Forelimb muscle (tissue), 1 donor: Measurements from ENCODE around the gene UBAP1L. TPM values are rescaled to one million over a fixed set of nuclear protein-coding genes. Genes with fewer than 3 reads are reported as not detected.
A peak's percentile ranks its signal among the peaks of the same experiment; 100 is the strongest.

ENCODE experiments used
- DNase-seq: peaks from one replicate; pipeline ENCODE4 v3.0.0-alpha.2; 2013; ENCODE audit warnings: low read depth
- polyA plus RNA-seq: library from polyadenylated mRNA; unstranded; fragments of 120-200 nt; gene quantifications from one replicate; pipeline ENCODE4 v1.2.1, GENCODE V29; 2013; ENCODE audit not compliant: insufficient read length

Gene UBAP1L
- polyA plus RNA-seq, 1 donor: 4.8 TPM

DNA sequence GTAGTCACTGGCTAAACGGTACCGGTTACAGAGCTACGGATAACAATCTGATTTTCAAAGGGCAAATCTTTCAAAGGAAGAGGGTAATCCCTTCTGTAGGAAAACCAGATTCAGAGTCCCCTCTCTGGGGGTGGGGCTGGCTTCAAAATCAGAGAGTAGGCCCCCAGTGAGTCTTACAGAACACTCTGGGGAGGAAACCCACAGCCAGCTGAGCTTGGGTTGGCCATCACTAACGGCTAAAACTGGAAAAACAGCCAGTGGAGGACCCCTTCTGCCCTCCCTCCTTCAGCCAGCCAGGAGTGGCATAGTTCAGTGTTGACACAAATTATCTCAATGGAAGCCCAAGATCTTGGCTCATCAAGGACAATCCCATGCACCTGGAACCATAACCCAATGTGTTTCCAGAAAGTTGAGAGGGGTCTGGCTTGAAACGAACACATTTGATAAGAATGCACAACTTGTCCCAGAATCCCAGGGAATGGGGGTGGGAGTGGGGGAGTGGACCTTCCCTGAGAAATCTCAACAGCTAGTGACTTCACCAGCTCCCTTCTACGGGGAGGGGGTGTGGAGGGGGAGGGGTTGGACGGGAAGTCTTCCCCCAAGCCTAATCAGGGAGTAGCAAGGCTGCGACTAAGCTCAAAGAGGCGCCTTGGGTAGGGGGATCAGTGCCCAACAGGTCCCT lies 48.2 kb downstream of the UBAP1L start:
- DNase-seq: no peak

DNA sequence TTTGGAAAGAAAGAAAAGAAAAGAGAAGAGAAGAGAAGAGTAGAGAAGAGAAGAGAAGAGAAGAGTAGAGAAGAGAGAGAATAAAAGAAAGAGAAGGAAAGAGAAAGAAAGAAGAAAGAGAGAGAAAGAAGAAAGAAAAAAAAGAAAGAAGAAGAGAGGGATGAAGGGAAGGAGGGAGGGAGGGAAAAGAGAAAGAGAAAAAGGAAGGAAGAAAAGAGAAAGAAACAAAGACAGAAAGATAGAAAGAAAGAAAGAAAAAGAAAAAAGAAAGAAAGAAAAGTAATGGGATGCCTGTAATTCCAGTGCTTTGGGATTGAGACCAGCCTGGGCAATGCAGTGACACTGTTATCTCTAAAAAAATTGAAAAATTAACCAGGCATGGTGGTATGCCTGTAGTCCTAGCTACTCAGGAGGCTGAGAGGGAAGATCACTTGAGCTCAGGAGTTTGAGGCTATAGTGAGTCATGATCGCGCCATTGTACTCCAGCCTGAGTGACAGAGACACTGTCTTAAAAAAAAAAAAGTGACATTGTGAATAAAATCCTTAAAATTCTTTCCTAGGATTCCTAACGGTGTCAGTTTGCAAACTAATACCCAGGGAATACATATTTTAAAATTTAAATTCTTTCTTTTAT lies 48.9 kb downstream of the UBAP1L start:
- no peak for DNase-seq

DNA sequence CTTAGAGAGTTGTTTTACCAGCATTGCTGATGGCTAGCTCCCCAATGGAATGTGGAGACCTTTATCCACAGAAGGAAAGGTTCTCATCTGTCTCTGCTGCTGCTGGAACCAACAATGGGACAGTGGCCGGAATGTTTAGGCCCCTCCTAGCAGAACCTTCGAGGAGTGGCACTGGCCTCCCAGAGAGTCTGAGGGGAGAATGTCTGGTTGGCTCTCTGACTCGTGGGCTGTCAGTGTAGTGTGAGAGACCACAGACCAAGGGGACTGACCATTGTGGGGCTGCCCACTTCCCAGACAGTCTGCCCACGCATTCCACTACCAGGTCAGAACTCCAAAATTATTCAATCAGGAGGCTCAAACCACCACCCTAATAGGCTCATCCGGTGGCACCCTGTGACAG lies 52.3 kb downstream of the UBAP1L start:
- no peak for DNase-seq

DNA sequence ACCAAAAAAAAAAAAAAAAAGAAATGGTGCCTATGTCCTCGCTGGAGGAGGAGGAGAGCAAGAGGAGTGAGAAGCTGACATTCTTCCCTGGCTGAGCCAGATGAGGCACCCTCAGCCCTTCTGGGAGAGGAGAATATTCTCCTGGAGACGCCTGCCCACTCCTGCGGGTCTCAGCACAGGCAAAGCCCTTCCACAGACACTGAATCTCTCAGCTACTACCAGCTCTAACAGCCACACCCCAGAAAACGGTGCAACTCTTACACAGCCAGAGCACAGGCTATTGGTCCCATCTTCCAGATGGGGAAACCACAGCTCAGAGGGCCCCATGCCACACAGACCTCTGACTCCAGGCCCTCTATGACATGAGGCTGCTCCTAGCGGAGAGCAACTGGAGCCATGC lies 52.9 kb downstream of the UBAP1L start:
- no peak for DNase-seq

DNA sequence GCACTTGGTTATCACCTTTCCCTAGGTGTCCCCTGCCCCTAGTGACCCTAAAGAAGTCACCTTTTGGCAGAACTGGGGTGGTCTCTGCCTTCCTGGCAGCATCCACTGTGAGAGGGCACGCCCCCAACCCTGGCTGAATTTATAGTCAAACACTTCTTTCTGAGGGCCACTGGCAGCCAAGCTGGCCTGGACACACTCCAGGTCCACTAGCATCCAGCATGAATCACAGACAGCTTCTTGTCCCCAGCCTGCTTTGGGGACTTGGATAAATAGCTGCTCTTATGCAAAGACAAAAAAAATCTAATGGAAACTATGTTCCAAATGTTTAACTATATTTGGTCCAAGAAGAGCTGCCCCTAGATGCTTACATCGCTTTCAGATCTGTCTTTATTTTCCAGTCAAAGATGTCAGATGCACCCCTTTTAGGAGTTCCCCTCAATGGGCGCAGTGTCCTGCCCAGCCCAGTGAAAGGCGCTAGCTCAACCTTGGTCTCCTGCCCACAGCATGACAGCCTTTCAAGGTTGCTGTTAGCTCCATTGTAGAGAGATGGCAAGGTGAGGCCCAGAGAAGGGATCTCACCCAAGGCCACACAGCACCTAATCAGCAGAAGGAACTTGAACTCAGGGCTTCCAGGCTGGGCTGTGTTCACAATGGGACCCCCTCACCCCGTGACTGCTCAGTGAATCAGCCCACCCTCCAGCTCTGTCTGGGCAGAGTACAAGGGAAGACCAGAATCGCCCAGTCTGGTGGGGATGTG lies 54.2 kb downstream of the UBAP1L start:
- DNase-seq: no peak

DNA sequence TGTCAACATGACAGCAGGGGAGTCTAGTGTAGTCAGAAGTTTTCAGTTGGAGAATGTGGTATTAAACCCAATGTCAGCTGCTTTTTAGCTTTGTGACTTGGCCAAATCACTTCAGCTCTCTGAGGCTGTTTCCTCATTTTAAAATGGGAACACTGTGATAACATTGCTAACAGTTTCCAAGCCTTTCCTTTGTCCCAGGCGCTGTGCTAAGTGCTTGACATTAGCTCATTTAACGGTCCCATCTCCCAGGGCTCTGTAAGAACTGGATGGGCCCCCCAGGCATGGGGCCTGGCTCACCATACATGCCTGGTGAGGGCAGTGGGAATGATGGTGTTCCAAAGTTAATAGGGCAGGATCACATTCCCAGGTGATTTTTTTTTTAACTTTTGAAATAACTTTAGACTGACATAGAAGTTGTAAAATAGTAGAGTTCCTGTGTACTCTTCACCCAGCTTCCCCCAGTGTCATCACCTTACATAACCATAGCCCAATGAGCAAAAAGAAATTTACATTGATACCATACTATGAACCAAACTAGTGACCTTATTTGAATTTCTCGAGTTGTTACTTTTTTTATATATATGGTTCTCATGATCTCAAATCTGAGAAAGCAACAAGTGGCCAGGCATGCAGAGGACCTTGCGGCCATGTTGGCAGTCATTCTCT lies 54.9 kb downstream of the UBAP1L start:
- DNase-seq: no peak

DNA sequence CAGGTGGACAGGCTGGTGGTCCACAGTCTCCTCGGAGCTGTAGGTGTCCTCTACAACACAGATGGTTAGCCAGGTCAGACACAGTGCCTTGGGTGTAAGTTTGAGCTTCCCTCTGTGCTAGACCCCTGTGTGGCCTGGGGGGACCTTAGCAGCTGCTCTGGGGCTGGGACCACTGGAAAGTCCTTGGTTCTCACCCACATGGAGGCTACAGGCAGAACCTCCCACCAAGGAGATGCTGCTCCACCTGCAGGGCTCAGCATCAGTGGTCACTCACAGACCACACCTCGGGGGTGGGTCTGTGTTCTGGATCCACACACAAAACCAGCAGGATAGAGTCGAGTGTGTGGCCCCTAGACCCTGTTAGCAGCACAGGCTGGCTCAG lies 55.6 kb downstream of the UBAP1L start:
- no peak for DNase-seq

DNA sequence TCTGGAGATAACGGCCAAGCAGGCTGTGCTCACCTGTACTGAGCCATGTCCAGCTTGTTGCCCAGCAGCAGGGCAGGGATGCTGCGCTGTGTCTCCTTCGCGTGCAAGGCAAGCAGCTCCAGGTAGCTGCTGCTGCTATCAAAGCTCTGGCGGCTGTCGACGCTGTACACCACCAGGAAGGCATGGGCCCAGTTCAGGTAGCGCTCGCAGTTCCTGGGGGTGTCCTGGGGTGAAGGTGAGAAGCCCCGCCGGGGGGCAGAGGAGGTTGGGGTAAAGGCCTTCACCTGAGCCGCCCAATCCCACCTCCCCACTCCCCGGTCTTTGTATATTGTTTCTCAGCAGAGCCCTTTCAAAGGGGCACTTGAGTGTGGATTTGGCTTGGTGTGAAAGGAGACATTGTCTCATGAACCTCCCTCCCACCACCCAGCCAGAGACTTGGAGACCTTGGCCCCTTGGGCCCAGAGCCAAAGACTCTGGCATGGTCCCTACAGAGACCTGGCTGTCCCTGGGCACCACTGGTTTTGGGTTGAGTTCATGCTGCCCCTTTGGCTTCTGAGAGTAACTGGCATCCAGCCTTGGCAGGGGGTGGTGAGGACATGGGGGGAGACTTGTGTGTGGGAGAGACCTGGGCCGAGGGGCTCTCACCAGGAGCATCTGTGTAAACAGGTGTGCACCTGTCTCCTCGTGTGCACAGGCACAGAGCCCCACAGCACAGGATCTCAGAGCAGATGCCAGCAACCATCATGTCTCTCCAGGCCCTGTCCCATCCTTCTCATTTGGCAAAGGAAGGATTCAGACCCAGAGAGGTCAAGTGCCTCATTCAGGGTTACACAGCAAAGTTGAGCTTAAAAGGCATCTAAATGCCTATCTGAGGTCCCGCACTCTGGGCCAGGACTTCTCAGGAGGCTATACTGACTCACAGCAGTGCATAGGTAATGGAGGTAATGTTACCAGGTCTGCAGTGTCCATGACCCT lies 56.3 kb downstream of the UBAP1L start:
- no peak for DNase-seq

DNA sequence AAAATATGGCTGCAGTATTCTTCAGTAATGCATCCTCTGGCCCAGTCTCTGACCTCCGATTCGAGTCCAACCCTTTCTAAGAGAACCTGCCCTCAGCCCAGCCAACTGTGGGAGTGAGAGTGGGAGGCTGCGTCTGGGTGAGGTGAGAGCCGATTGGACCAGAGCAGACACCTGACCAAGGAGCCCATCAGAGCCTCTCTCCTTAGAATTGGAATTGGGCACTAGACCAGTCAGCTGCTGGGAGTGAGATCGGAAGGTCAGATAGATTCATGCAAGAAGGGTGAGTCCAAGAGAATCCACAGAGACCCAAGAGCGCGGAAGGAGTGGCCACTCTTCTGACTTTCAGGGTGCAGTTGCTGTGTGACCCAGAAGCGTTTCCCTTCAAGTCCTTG lies 57.5 kb downstream of the UBAP1L start:
- no peak for DNase-seq

DNA sequence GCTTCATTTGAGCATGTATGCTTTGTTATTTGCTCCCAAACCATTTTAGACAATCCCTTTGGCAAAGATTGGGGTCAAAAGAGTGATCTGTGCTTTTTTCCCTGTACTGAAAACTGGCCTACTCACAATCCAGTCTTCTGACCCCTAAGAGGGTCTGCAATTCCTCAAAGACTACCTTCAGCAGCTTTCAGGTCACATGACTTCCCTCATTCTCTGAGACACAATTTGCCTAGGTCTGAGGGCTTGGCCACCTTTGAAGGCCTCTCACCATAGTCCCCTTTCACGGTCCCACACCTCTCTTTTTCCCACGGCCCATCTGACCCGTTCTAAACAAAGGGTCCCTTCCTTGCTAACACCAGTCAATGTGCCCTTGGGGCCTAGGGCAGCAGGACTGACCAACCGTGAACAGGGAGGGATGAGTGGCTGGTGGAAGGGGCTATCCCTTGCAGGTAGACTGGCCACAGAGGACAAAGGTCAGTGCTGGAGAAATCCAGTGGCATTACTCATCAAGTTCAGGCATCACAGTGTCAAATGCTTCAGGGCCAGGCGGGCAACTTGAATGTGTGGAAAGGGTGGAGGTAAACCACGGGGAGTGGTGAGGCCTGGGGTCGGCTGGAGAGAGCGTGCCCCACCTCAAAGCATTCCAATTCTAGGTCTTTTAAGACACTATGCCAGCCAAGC lies 58.0 kb downstream of the UBAP1L start:
- DNase-seq: no peak

DNA sequence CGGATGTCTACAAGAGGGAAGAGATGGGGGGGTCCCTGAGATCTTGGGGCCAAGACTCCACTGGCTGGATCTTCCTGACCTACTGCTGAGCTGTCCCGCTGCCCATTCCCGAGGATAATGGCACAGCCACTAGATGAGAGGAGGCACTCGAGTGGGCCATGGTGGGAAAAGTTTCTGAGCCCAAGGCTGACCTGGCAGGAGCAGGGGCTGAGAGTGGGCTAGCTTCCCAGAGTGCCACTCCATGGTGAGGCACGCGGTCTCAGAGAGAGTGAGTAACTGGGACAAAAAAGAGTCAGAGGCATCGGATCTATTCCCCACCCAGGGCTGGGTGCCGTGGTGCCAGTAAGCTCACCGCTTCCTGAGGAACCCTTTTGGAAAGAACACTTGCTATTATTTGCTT lies 58.9 kb downstream of the UBAP1L start:
- no peak for DNase-seq

DNA sequence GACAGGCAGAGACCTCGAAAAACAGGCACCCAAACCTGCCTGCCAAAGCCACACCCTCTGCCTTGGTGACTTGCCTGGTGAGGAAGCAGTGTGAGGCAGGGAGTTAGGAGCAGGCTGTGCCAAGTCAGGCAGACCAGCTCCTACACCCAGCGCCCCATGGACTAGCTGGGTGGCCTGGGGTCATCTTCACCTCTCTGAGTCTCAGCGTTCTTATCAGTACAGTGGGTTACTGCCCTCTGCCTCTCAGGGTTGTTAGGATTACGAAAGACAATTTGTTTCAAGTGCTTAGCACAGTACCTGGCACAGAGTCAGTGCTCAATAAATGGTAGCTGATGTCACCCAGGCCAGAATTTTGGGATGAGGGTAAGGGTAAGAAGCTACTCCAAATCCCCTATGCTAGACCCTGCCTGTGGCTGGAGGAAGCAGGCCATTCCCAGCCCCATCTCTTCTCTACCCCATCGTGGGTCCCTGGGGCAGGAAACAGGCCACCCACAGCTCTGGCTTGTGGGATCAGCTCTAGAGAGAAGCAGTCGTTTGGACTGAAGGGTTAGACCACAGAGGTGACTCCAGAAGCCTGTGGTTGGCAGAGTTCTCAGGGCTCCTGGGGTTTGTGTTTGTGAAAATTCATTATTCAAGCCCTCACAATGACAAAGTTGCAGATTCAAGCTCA lies 59.7 kb downstream of the UBAP1L start:
- DNase-seq: no peak

DNA sequence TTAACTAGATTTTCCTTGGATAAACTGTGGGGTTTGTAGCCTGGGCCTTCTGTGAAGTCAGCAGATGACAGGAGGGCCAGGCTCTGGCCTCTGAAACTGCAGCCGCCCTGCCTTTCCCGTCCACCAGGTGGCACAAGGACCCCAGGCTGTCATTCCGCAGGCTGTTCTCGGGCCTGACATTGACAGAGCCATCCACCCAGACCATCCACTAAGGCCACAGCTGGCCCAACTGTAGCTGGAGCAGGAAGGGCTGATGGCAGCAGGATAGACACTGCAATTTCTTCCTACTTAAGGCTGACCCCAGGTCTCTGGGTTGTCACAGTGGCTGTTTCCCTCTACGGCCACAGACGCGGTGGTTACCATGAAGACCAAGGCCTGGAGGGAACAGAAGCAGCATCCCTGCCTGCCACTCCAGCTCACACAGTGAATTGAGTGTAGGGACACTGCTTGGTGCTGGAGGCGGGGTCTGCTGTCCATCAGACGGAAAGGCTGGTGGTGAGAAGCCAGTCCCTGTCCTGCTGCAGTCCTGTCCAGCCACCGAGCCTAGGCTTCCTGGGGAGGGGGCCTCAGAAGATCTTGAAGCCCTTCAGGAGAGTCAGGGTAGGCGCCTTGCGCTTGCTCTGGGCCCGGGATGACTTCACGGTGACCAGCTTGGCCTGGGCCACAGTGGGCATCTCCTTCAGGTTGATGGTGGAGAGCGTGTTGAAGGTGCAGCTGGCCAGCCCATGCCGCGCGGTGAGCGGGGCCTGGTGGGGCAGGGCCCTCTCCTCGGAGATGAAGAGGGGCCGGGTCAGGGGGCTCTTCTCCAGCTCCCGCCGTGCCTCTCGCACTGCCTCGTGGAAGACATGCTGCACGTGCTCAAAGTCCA lies 60.4 kb downstream of the UBAP1L start:
- no peak for DNase-seq

DNA sequence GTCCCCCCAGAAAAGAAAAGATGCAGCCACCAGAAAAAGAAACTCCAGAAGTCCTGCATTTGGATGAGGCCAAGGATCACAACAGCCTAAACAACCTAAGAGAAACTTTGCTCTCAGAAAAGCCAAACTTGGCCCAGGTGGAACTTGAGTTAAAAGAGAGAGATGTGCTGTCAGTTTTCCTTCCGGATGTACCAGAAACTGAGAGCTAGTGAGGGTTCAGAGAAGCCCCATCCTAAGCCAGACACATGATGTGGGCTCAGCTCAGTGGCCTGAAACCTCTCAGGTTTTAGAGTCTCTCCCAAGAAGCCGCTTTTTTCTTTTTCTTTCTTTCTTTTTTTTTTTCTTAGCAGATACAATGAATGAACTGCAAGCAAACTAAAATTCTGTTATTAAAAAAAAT lies 62.0 kb downstream of the UBAP1L start:
- no peak for DNase-seq

DNA sequence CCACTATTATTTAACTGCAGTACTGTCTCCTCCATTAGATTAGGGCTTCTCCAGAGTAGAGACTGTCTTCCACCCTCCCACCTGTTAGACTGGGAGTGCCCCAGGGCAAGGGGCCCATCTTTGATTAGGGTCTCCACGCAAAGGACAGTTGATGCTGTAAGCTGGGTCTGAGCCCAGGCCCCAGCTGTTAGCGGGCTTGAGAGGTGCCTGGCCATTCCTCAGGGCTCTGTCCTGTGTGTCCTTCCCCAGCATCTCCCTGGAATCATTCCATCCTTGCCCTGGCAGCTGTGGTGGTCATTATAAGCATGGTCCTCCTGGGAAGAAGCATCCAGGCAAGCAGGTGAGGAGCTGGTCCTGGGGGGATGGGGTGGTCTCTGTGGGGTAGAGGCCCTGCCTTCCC lies 63.7 kb downstream of the UBAP1L start:
- DNase-seq: no peak

DNA sequence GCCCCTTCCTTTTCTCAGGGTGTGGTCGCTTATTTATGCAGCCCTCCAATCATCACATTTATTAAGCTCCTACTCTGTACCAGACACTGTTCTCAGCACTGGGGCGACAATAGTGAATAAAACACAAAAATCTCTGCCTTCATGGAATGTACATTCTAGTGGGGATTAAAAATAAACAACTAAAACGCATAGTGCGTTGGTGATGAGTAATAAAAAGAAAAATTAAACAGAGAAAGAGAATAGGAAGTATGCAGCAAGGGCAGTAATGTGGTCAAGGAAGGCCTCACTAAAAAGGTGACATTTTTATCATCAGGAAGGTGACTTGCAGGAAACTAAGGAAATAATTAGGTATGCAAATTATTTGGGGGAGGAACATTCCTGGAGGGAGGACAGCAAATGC lies 64.7 kb downstream of the UBAP1L start:
- DNase-seq: no peak

DNA sequence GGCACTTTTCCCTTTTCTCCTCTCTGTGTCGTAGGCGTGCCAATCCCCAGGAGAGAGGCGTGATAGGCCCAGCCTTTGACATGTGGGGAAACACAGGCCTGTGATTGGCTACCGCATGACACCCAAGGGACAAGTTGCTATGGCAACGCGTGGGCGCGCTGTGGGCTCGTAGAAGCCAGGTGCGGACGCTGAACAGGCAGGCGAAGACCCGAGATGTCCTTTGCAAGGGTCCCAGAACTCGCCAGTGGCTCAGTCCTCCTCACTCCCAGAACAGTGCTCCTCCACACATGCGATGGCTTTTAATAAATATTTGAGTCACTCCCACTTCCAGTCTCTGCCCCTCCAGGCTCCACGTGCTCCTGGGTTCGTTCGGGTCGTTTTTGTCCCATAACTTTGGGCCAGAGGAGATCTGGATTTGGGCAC lies 65.6 kb downstream of the UBAP1L start:
- peak; percentile 68 for DNase-seq

DNA sequence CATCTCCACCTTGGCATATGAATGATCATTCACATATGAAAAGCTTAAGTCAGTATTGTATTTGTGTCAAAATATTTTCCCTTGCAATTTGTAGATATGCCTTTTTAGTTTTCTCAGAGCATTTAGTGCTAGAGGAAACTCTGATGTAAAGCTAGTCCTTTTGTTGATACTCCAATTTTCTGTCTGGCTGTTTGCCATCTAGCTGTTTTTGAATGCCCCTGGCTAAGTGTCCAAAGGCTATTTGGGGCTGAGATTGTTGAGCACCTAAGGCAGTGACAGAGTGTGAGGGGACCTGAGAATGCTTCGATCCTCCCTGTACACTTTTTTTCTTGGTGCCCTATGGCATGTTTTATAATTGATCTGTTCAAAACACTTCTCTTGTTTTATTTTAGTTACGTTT lies 66.8 kb downstream of the UBAP1L start:
- DNase-seq: no peak
